IPS-20b (cell line): Measurements from ENCODE around the gene SGO1.

Experiments
- H3K27ac ChIP-seq: one replicate; pipeline ENCODE4 v1.5.1; 2013; ENCODE audit warnings: low read length
- H3K27me3 ChIP-seq: 2 replicates; pipeline ENCODE4 v1.6.1; 2013; ENCODE audit warnings: mild to moderate bottlenecking, low read length, inconsistent platforms; ENCODE audit not compliant: insufficient read depth
- H3K36me3 ChIP-seq: 2 replicates; pipeline ENCODE4 v1.6.1; 2013; ENCODE audit warnings: low read depth, mild to moderate bottlenecking, inconsistent platforms, low read length, moderate library complexity; ENCODE audit not compliant: insufficient read depth
- H3K4me1 ChIP-seq: 2 replicates; pipeline ENCODE4 v1.6.1; 2013; ENCODE audit warnings: mild to moderate bottlenecking, control low read depth, inconsistent platforms, low read length, moderate library complexity; ENCODE audit not compliant: insufficient read depth
- H3K4me3 ChIP-seq: 2 replicates; pipeline ENCODE4 v1.5.1; 2013; ENCODE audit warnings: mild to moderate bottlenecking, low read length, inconsistent platforms
- H3K9ac ChIP-seq: 2 replicates; pipeline ENCODE4 v1.6.1; 2013; ENCODE audit warnings: low read depth, mild to moderate bottlenecking, inconsistent platforms, low read length, moderate library complexity
- H3K9me3 ChIP-seq: 2 replicates; pipeline ENCODE4 v1.6.1; 2013; ENCODE audit warnings: mild to moderate bottlenecking, low read depth, low read length, inconsistent platforms; ENCODE audit not compliant: insufficient read depth

SGO1 gene

GRCh38 chr3:20130106-20130505, 55.9 kb downstream of the SGO1 start:
- no peaks in the 10 kb centered on the region for H3K27me3 ChIP-seq
- H3K4me3 ChIP-seq, result no peak overlapping the region
- H3K4me1 ChIP-seq, result no peaks in the 10 kb centered on the region
- H3K9ac ChIP-seq, result no peak overlapping the region
- H3K36me3 ChIP-seq, result no peaks in the 10 kb centered on the region
- no peak overlapping the region for H3K27ac ChIP-seq
- H3K9me3 ChIP-seq, result no peaks in the 10 kb centered on the region

GRCh38 chr3:20128358-20128757, 57.6 kb downstream of the SGO1 start:
- Histone ChIP-seq H3K27ac (no peak overlapping the region), H3K4me1 (no peaks in the 10 kb centered on the region), H3K9me3 (no peaks in the 10 kb centered on the region), H3K9ac (no peak overlapping the region), H3K27me3 (no peaks in the 10 kb centered on the region), H3K36me3 (no peaks in the 10 kb centered on the region), H3K4me3 (no peak overlapping the region)

GRCh38 chr3:20125897-20126296, 60.1 kb downstream of the SGO1 start:
- Histone ChIP-seq H3K4me3 (no peak overlapping the region), H3K36me3 (no peaks in the 10 kb centered on the region), H3K27ac (no peak overlapping the region), H3K4me1 (no peaks in the 10 kb centered on the region), H3K9ac (no peak overlapping the region), H3K27me3 (no peaks in the 10 kb centered on the region), H3K9me3 (no peaks in the 10 kb centered on the region)

GRCh38 chr3:20125289-20125688, 60.7 kb downstream of the SGO1 start:
- Histone ChIP-seq H3K4me1 (no peaks in the 10 kb centered on the region), H3K27ac (no peak overlapping the region), H3K9me3 (no peaks in the 10 kb centered on the region), H3K9ac (no peak overlapping the region), H3K4me3 (no peak overlapping the region), H3K27me3 (no peaks in the 10 kb centered on the region), H3K36me3 (no peaks in the 10 kb centered on the region)

- H3K27ac ChIP-seq, result no peak overlapping the region
- H3K4me3 ChIP-seq, result no peak overlapping the region
- H3K27me3 ChIP-seq, result no peaks in the 10 kb centered on the region
- no peaks in the 10 kb centered on the region for H3K9me3 ChIP-seq
- H3K9ac ChIP-seq, result no peak overlapping the region
- no peaks in the 10 kb centered on the region for H3K36me3 ChIP-seq
- no peaks in the 10 kb centered on the region for H3K4me1 ChIP-seq
These were observed 62.8 kb downstream of the SGO1 start for GRCh38 chr3:20123131-20123652.

- Histone ChIP-seq H3K27ac (no peak overlapping the region), H3K4me3 (no peak overlapping the region), H3K4me1 (no peaks in the 10 kb centered on the region), H3K9me3 (no peaks in the 10 kb centered on the region), H3K36me3 (no peaks in the 10 kb centered on the region), H3K9ac (no peak overlapping the region), H3K27me3 (no peaks in the 10 kb centered on the region)
These were observed 64.9 kb downstream of the SGO1 start for GRCh38 chr3:20121088-20121487.
